Muscle layer of colon (tissue), 2 donors: ENCODE results near the gene EPB41L1.
"Not testable (repeated sequence)": the region's sequence is repeated elsewhere in the genome, so short reads cannot be mapped to it uniquely, and the experiment has no call there.

ENCODE experiments used
- H3K27ac ChIP-seq: one replicate; pipeline ENCODE4 v1.7.0; 2013; ENCODE audit warnings: low read depth, mild to moderate bottlenecking, low read length, moderate library complexity
- H3K27me3 ChIP-seq, 2 donors: one replicate each; pipeline ENCODE4 v1.7.0; 2013; ENCODE audit warnings: low read length in 2 of 2, mild to moderate bottlenecking in 2 of 2; ENCODE audit not compliant: insufficient read depth in 2 of 2, control insufficient read depth in 1 of 2
- H3K36me3 ChIP-seq: one replicate; pipeline ENCODE4 v1.7.0; 2013; ENCODE audit warnings: mild to moderate bottlenecking, low read length; ENCODE audit not compliant: insufficient read depth
- H3K4me1 ChIP-seq: one replicate; pipeline ENCODE4 v1.7.0; 2013; ENCODE audit warnings: mild to moderate bottlenecking, low read length; ENCODE audit not compliant: insufficient read depth
- H3K4me3 ChIP-seq, 2 donors: one replicate each; pipeline ENCODE4 v1.7.0; 2013; ENCODE audit warnings: low read length in 2 of 2, low read depth in 1 of 2, mild to moderate bottlenecking in 1 of 2, moderate library complexity in 1 of 2
- H3K9ac ChIP-seq: one replicate; pipeline ENCODE4 v1.7.0; 2013; ENCODE audit warnings: low read length
- H3K9me3 ChIP-seq: one replicate; pipeline ENCODE4 v1.7.0; 2013; ENCODE audit warnings: mild to moderate bottlenecking, low read length
- donor health status: abdominal sarcoma.
- donor health status: Adenocarcinoma of cecum.

Gene EPB41L1

GRCh38 chr20:36128463-36129159, 25.9 kb upstream of the EPB41L1 start:
- Histone ChIP-seq H3K4me3 (no peak overlapping the region), H3K9ac (no peak overlapping the region)

GRCh38 chr20:36129160-36129543, 25.4 kb upstream of the EPB41L1 start:
- Histone ChIP-seq H3K27ac (no peak overlapping the region), H3K9me3 (no peaks in the 10 kb centered on the region), H3K36me3 (no peaks in the 10 kb centered on the region), H3K9ac (no peak overlapping the region), H3K4me1 (no peaks in the 10 kb centered on the region), H3K27me3 (no peaks in the 10 kb centered on the region), H3K4me3 (no peak overlapping the region)

More at GRCh38 chr20:36128463-36129159, 25.9 kb upstream of the EPB41L1 start:
- no peaks in the 10 kb centered on the region for H3K4me1 ChIP-seq
- H3K36me3 ChIP-seq: no peaks in the 10 kb centered on the region
- no peaks in the 10 kb centered on the region for H3K9me3 ChIP-seq
- H3K27ac ChIP-seq: no peak overlapping the region
- no peaks in the 10 kb centered on the region for H3K27me3 ChIP-seq

GRCh38 chr20:36130390-36130789, 24.1 kb upstream of the EPB41L1 start:
- H3K27me3 ChIP-seq: no peaks in the 10 kb centered on the region
- H3K9me3 ChIP-seq: no peaks in the 10 kb centered on the region
- H3K36me3 ChIP-seq: no peaks in the 10 kb centered on the region
- no peak overlapping the region for H3K9ac ChIP-seq
- H3K4me3 ChIP-seq: no peak overlapping the region
- no peak overlapping the region for H3K27ac ChIP-seq
- H3K4me1 ChIP-seq: no peaks in the 10 kb centered on the region

GRCh38 chr20:36132802-36133211, 21.7 kb upstream of the EPB41L1 start:
- no peaks in the 10 kb centered on the region for H3K27me3 ChIP-seq
- no peak overlapping the region for H3K27ac ChIP-seq
- H3K4me1 ChIP-seq: no peaks in the 10 kb centered on the region
- H3K4me3 ChIP-seq: no peak overlapping the region
- no peak overlapping the region for H3K9ac ChIP-seq
- H3K36me3 ChIP-seq: no peaks in the 10 kb centered on the region
- no peaks in the 10 kb centered on the region for H3K9me3 ChIP-seq

- Histone ChIP-seq H3K9ac (no peak overlapping the region), H3K4me3 (no peak overlapping the region), H3K9me3 (no peaks in the 10 kb centered on the region), H3K27ac (no peak overlapping the region), H3K27me3 (no peaks in the 10 kb centered on the region), H3K36me3 (no peaks in the 10 kb centered on the region), H3K4me1 (peaks cover 3% of the 10 kb centered on the region)
Measured at GRCh38 chr20:36133821-36134220, 20.7 kb upstream of the EPB41L1 start.

GRCh38 chr20:36135159-36135558, 19.4 kb upstream of the EPB41L1 start:
- Histone ChIP-seq H3K4me1 (peaks cover 6% of the 10 kb centered on the region), H3K27me3 (no peaks in the 10 kb centered on the region), H3K9me3 (no peaks in the 10 kb centered on the region), H3K27ac (no peak overlapping the region), H3K36me3 (no peaks in the 10 kb centered on the region), H3K9ac (no peak overlapping the region), H3K4me3 (no peak overlapping the region)

GRCh38 chr20:36135821-36136220, 18.7 kb upstream of the EPB41L1 start:
- Histone ChIP-seq H3K27me3 (no peaks in the 10 kb centered on the region), H3K9ac (no peak overlapping the region), H3K9me3 (no peaks in the 10 kb centered on the region), H3K4me1 (peaks cover 6% of the 10 kb centered on the region), H3K4me3 (no peak overlapping the region), H3K36me3 (no peaks in the 10 kb centered on the region), H3K27ac (no peak overlapping the region)

- H3K9ac ChIP-seq, H3K27ac ChIP-seq, H3K4me3 ChIP-seq, H3K4me1 ChIP-seq, H3K9me3 ChIP-seq, H3K36me3 ChIP-seq, H3K27me3 ChIP-seq: not testable (repeated sequence)
Measured at GRCh38 chr20:36137313-36137712, 17.2 kb upstream of the EPB41L1 start.

- no peaks in the 10 kb centered on the region for H3K27me3 ChIP-seq
- peaks cover 6% of the 10 kb centered on the region for H3K4me1 ChIP-seq
- no peak overlapping the region for H3K4me3 ChIP-seq
- H3K36me3 ChIP-seq: no peaks in the 10 kb centered on the region
- no peak overlapping the region for H3K9ac ChIP-seq
- H3K27ac ChIP-seq: no peak overlapping the region
- H3K9me3 ChIP-seq: no peaks in the 10 kb centered on the region
Measured at GRCh38 chr20:36141310-36141709, 13.2 kb upstream of the EPB41L1 start.

- no peaks in the 10 kb centered on the region for H3K4me1 ChIP-seq
- H3K27ac ChIP-seq: no peak overlapping the region
- H3K4me3 ChIP-seq: no peak overlapping the region
- no peaks in the 10 kb centered on the region for H3K9me3 ChIP-seq
- H3K9ac ChIP-seq: no peak overlapping the region
- H3K36me3 ChIP-seq: no peaks in the 10 kb centered on the region
- no peaks in the 10 kb centered on the region for H3K27me3 ChIP-seq
Measured at GRCh38 chr20:36144336-36144735, 10.2 kb upstream of the EPB41L1 start.

- Histone ChIP-seq H3K4me1 (no peaks in the 10 kb centered on the region), H3K9me3 (no peaks in the 10 kb centered on the region), H3K36me3 (no peaks in the 10 kb centered on the region), H3K27ac (no peak overlapping the region), H3K9ac (peak overlapping the region; percentile 16), H3K4me3 (no peak overlapping the region), H3K27me3 (no peaks in the 10 kb centered on the region)
Measured at GRCh38 chr20:36145877-36146707, 8.4 kb upstream of the EPB41L1 start.
